ENCODE results near the gene CACNA1A. TPM values are rescaled to one million over a fixed set of nuclear protein-coding genes. Genes with fewer than 3 reads are reported as not detected.

CACNA1A gene
- polyA plus RNA-seq, 3 donors = 0.08 to 0.09 TPM; not detected in 1

DNA sequence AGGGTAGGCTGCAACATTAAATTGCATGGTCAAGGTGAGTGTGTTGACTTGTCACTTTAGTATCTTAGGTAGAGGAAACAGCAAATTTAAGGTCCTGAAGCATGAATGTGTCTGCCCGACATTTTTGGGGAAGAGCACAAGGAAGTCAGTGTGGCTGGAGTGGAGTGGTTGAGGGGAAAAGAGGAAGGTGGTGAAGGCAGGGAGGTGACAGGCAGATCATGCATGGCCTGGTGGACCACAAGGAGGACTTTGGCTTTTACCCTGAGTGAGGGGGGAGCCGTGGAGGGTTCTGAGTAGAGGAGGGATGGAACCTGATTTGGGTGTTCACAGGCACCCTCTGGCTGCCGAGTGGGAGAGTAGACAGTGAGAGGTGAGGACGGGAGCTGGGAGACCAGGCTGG is 188.1 kb downstream of the CACNA1A start:
- Histone ChIP-seq H3K79me2 (ENCODE audit: insufficient read depth, low read length) (no peaks in the 10 kb centered on the region), H2AFZ (ENCODE audit: insufficient read depth, low read depth, low read length, poor library complexity, severe bottlenecking) (no peak overlapping the region), H3K4me1 (ENCODE audit: control insufficient read depth in 1 of 2, insufficient read depth in 2 of 2, low read length in 2 of 2) (no peaks in the 10 kb centered on the region), H3K4me3 (replicated peaks in 1 of 3; ENCODE audit: low read depth in 2 of 3, low read length in 3 of 3) (no peak overlapping the region), H3K36me3 (replicated peaks in 1 of 2; ENCODE audit: control insufficient read depth in 1 of 2, insufficient read depth in 2 of 2, low read length in 2 of 2) (no peaks in the 10 kb centered on the region), H3K4me2 (replicated peaks; ENCODE audit: extremely low read depth, low read length, poor library complexity, severe bottlenecking) (no peak overlapping the region), H3K27me3 (ENCODE audit: control insufficient read depth in 2 of 2, insufficient read depth in 2 of 2, low read length in 2 of 2) (peaks cover 0 to 2% of the 10 kb centered on the region in 2 donors), H4K20me1 (ENCODE audit: insufficient read depth, low read length) (no peaks in the 10 kb centered on the region), H3K9ac (ENCODE audit: insufficient read depth, low read length, poor library complexity, severe bottlenecking) (no peak overlapping the region), H3K27ac (ENCODE audit: low read depth in 1 of 2, low read length in 2 of 2) (no peak overlapping the region), H3K9me3 (replicated peaks in 1 of 2; ENCODE audit: control insufficient read depth in 1 of 2, insufficient read depth in 1 of 2, low read length in 2 of 2) (peaks cover 5 to 11% of the 10 kb centered on the region in 2 donors)
- H3K9me3 Mint-ChIP-seq = peaks cover 3 to 18% (median 14%) of the 10 kb centered on the region in 7 donors
- no peak for TF ChIP-seq CTCF (IDR thresholded peaks at IDR 0.05)
- DNase-seq = no peak
- H3K27ac Mint-ChIP-seq = no peak overlapping the region
- H3K4me1 Mint-ChIP-seq = no peaks in the 10 kb centered on the region
- no peaks in the 10 kb centered on the region for H3K36me3 Mint-ChIP-seq
- WGBS (ENCODE audit: insufficient coverage) = 68% methylated on average over 4 of the region's 4 CpGs
- intact Hi-C loops (cut with micrococcal nuclease) = no loop called here
- no peak overlapping the region for H3K4me3 Mint-ChIP-seq
- peaks cover 12 to 20% (median 13%) of the 10 kb centered on the region in 3 donors for H3K27me3 Mint-ChIP-seq (ENCODE audit: low read depth in 3 of 3)

DNA sequence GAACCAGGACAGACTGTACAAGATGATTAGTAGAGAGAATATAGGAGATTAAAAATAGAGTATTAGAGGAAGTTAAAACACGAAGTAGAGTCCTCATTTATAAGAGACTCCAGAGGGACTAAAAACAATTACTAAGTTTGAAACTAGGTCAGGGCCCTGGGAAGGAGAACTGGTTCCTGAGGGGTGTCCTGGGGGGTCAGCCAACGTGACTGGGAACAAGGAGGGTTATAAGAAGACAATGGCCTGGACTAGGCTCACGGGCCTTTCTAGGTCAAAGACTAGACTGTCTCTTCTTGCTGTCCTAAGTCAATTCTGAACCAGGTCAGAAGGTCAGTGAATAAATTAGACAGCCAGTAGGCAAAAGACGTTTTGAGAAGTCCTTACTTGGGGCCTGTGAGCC is 190.8 kb downstream of the CACNA1A start:
- no peaks in the 10 kb centered on the region for H4K20me1 ChIP-seq (ENCODE audit: insufficient read depth, low read length)
- H3K27me3 Mint-ChIP-seq (ENCODE audit: low read depth in 3 of 3) = peaks cover 10 to 21% (median 13%) of the 10 kb centered on the region in 3 donors
- no peak overlapping the region for H3K4me3 ChIP-seq (replicated peaks in 1 of 3; ENCODE audit: low read depth in 2 of 3, low read length in 3 of 3)
- H3K9ac ChIP-seq (ENCODE audit: insufficient read depth, low read length, poor library complexity, severe bottlenecking) = no peak overlapping the region
- no peaks in the 10 kb centered on the region for H3K36me3 Mint-ChIP-seq
- WGBS (ENCODE audit: insufficient coverage) = 63% methylated on average over 2 of the region's 4 CpGs
- no peak overlapping the region for H3K27ac Mint-ChIP-seq
- no peak overlapping the region for H3K4me2 ChIP-seq (replicated peaks; ENCODE audit: extremely low read depth, low read length, poor library complexity, severe bottlenecking)
- H3K36me3 ChIP-seq (replicated peaks in 1 of 2; ENCODE audit: control insufficient read depth in 1 of 2, insufficient read depth in 2 of 2, low read length in 2 of 2) = no peaks in the 10 kb centered on the region
- H3K27me3 ChIP-seq (ENCODE audit: control insufficient read depth in 2 of 2, insufficient read depth in 2 of 2, low read length in 2 of 2) = peaks cover 0 to 2% of the 10 kb centered on the region in 2 donors
- no peaks in the 10 kb centered on the region for H3K79me2 ChIP-seq (ENCODE audit: insufficient read depth, low read length)
- no peaks in the 10 kb centered on the region for H3K4me1 ChIP-seq (ENCODE audit: control insufficient read depth in 1 of 2, insufficient read depth in 2 of 2, low read length in 2 of 2)
- no peak overlapping the region for H2AFZ ChIP-seq (ENCODE audit: insufficient read depth, low read depth, low read length, poor library complexity, severe bottlenecking)
- peaks cover 0 to 5% (median 0%) of the 10 kb centered on the region in 7 donors for H3K9me3 Mint-ChIP-seq
- H3K4me1 Mint-ChIP-seq = no peaks in the 10 kb centered on the region
- no peak overlapping the region for H3K27ac ChIP-seq (ENCODE audit: low read depth in 1 of 2, low read length in 2 of 2)
- DNase-seq = no peak
- intact Hi-C loops (cut with micrococcal nuclease) = no loop called here
- no peak overlapping the region for H3K4me3 Mint-ChIP-seq
- no peaks in the 10 kb centered on the region for H3K9me3 ChIP-seq (replicated peaks in 1 of 2; ENCODE audit: control insufficient read depth in 1 of 2, insufficient read depth in 1 of 2, low read length in 2 of 2)
- TF ChIP-seq CTCF (IDR thresholded peaks at IDR 0.05) = no peak

Data from CD14-positive monocyte (primary cell).